GM23338 (cell line): ENCODE data around the gene AIF1L. TPM values are rescaled to one million over a fixed set of nuclear protein-coding genes. Genes with fewer than 3 reads are reported as not detected.

Experiments used
- CREB1 ChIP-seq: fragments of 250-450 bp; sonication (Bioruptor Pico); IDR thresholded peaks from 2 replicates; pipeline ENCODE4 v1.5.0; 2020; ENCODE audit warnings: low read depth, mild to moderate bottlenecking, moderate library complexity
- EZH2 ChIP-seq: fragments of 200-600 bp; sonication (generic); IDR thresholded peaks from one replicate; pipeline ENCODE4 v1.8.0; 2017; ENCODE audit warnings: antibody characterized with exemption, mild to moderate bottlenecking, low read depth; ENCODE audit not compliant: unreplicated experiment
- EZH2phosphoT487 ChIP-seq: fragments of 200-600 bp; sonication (generic); IDR thresholded peaks from one replicate; pipeline ENCODE4 v1.8.1; 2018; ENCODE audit warnings: antibody characterized with exemption; ENCODE audit not compliant: unreplicated experiment
- JUNB ChIP-seq: IDR thresholded peaks from one replicate; pipeline ENCODE4 v1.6.1; 2016; ENCODE audit warnings: antibody characterized with exemption; ENCODE audit not compliant: unreplicated experiment
- NANOG ChIP-seq: IDR thresholded peaks from 2 replicates; pipeline ENCODE4 v1.6.1; 2016; ENCODE audit warnings: antibody characterized with exemption, borderline replicate concordance
- POLR2AphosphoS5 ChIP-seq: IDR thresholded peaks from 2 replicates; pipeline ENCODE4 v1.6.1; 2016; ENCODE audit warnings: antibody characterized with exemption, low read depth
- REST ChIP-seq: IDR thresholded peaks from one replicate; pipeline ENCODE4 v1.6.1; 2018; ENCODE audit warnings: antibody characterized with exemption; ENCODE audit not compliant: unreplicated experiment
- STAT1 ChIP-seq: IDR thresholded peaks from one replicate; pipeline ENCODE4 v1.6.1; 2016; ENCODE audit warnings: antibody characterized with exemption; ENCODE audit not compliant: unreplicated experiment
- ZNF114 ChIP-seq: fragments of 250-450 bp; sonication (Bioruptor Pico); IDR thresholded peaks from 2 replicates; pipeline ENCODE4 v1.5.0; 2020; ENCODE audit warnings: mild to moderate bottlenecking, moderate library complexity
- ZNF331 ChIP-seq: fragments of 250-450 bp; sonication (Bioruptor Pico); IDR thresholded peaks from 2 replicates; pipeline ENCODE4 v1.5.0; 2020; ENCODE audit warnings: low read depth, mild to moderate bottlenecking, moderate library complexity
- ZNF462 ChIP-seq: fragments of 250-450 bp; sonication (Bioruptor Pico); IDR thresholded peaks from 2 replicates; pipeline ENCODE4 v1.5.0; 2020; ENCODE audit warnings: mild to moderate bottlenecking, moderate library complexity
- polyA plus RNA-seq: library from polyadenylated mRNA; unstranded; fragments of >200 nt; fragmentation: Nextera tagmentation; extraction: Ambion mirVana; gene quantifications from 2 replicates; pipeline ENCODE4 v1.2.1, GENCODE V29; 2016
- total RNA-seq: library from RNA; depleted of rRNA; stranded (reverse); fragments of >200 nt; shearing (Covaris generic); gene quantifications from 2 replicates; pipeline ENCODE4 v1.2.3, GENCODE V29; 2014

The AIF1L gene
- total and polyA plus RNA-seq, 2 experiments from 2014 or later: 76.4 to 87.8 TPM

- no peak for TF ChIP-seq ZNF462 (CRISPR knock-in tag)
- no peak for TF ChIP-seq EZH2phosphoT487
- no peak for TF ChIP-seq NANOG
- no peak for TF ChIP-seq CREB1 (CRISPR knock-in tag)
- no peak for TF ChIP-seq ZNF331 (CRISPR knock-in tag)
- no peak for TF ChIP-seq REST
- TF ChIP-seq POLR2AphosphoS5: no peak
- no peak for TF ChIP-seq JUNB
- TF ChIP-seq STAT1: no peak
- no peak for TF ChIP-seq ZNF114 (CRISPR knock-in tag)
- no peak for TF ChIP-seq EZH2
Observed at GRCh38 chr9:131062969-131063368, 33.4 kb upstream of the AIF1L start (continued).
